Embryonic facial prominence (tissue), 1 donor: ENCODE data around the gene PNKP.

Experiments used
- DNase-seq: peaks from one replicate; pipeline ENCODE4 v3.0.0-alpha.2; 2016; ENCODE audit errors: extremely low spot score

Gene PNKP

GRCh38 chr19:49876422-49877019 lies 9.1 kb upstream of the PNKP start:
- peak; percentile 99 for DNase-seq

DNA sequence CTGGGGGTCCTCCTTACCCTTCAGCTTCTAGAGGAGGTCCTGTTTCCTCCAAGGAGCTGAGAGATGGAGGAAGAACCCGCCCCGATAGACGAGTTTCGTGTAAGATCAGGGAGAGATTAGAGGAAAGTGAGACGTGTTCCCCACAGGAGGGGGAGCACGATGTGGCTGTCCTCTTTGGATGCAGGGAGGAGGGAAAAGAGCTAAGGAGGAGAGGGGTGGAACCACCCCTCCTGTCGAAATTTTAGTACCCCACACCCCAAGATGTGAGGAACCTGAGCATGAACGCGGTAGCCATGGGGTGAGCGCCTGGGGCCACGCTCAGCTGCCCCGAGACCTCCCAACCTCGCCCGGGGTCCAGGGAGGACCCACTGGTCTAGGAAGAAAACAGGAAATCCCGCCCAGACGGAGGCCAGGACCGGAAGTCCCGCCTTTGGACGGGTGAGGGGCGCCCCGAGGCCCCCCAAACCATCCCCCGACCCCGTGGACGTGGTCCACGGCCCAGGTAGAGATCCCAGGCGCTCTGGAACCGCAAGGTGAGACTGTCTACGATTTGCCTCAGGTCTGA lies 8.6 kb upstream of the PNKP start:
- peak; percentile 53 for DNase-seq

GRCh38 chr19:49875177-49875576 lies 7.8 kb upstream of the PNKP start:
- no peak for DNase-seq

DNA sequence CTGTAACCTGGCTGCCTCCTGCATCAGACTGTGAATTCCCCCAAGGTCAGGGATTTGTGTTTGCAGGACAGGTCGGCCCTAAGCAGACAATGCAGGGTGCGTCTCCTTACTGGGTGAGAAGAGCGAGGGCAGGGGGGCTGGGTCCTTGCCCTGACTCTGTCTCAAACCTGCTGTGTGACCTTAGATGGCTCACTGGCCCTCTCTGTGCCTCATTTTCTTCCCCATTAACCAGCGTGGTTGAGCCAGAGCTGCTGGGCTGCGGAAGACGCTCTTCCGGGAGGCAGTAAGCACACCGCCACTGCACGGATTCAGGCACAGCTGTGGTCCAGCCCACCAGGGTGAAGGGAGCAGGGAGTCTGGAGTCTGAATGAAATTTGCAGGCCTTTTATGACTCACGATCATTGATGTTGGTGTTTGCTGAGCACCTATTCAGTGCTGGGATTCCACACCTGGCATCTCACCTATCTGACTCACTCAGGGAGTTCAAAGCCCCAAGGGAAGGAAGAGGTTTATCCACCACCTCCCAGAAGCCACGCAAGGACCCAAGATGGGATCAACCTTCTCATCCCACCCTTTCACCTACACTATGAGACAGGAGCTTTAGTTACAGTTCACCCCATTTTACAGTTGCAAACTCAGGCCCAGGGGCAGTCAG lies 7.3 kb upstream of the PNKP start:
- DNase-seq = no peak

DNA sequence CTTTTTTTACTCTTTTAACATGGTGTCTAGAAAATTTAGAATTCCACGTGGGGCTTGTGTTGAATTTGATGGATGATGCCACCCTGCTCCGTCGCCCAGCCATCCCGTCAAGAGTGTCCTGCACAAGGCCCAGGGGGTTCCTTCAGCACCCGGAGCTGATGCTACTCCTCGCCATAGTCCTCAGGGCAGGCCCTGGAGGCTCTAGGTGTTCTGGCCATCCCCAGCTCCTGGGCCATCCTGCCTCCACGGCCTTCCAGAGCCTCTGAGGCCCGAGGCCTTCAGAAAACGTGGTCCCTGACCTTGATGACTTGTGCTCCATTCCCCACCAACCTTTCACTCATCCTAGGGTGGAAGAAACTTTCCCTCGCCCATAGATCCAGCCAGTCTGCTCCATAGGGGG lies 6.5 kb upstream of the PNKP start:
- DNase-seq = no peak

GRCh38 chr19:49873129-49873521 lies 5.7 kb upstream of the PNKP start:
- no peak for DNase-seq

DNA sequence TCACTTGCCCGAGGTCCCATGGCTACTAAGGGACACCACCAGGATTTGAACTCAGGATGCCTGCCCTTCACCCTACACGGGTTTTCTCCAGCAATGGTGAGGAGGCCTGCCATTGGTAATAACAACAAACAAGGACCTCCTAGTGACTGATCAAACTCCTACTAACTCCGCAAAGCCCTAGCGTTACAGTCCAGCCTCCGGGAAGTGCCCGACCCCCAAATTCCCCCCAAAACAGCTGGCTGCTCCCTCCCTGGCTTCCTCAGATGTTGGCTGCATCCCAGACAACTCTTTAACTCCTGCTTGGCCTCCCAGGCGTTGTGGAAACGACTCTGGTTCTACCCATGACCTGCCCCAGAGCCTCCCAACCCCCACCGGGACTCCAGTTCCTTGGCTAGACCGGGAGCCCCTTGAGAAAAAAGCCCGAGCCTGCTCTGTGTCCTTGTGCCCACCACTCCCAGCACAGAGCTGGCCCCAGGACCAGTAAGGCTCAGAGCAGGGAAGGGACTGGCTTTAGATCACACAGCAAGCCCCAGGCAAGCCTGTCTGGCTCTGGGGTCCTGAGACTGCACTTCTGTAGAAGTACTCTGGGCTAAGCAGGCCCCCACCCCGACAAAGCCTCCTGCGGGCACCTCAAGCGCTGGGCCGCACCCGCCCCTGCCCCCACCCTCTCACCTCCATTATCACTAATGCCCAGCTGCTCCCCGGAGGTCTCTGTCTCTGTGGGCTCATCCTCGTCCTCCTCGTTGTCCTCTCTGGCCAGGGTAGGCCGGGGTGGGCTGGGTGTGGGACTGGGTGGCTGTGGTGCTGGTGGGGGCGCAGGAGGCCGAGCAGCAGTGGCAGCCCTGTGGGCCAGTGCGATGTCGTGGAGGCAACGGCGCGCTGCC lies 5.1 kb upstream of the PNKP start:
- DNase-seq = no peak

GRCh38 chr19:49871349-49871985 lies 4.1 kb upstream of the PNKP start:
- DNase-seq = no peak

- DNase-seq = no peak
Observed at GRCh38 chr19:49870309-49870901, 3.0 kb upstream of the PNKP start.

DNA sequence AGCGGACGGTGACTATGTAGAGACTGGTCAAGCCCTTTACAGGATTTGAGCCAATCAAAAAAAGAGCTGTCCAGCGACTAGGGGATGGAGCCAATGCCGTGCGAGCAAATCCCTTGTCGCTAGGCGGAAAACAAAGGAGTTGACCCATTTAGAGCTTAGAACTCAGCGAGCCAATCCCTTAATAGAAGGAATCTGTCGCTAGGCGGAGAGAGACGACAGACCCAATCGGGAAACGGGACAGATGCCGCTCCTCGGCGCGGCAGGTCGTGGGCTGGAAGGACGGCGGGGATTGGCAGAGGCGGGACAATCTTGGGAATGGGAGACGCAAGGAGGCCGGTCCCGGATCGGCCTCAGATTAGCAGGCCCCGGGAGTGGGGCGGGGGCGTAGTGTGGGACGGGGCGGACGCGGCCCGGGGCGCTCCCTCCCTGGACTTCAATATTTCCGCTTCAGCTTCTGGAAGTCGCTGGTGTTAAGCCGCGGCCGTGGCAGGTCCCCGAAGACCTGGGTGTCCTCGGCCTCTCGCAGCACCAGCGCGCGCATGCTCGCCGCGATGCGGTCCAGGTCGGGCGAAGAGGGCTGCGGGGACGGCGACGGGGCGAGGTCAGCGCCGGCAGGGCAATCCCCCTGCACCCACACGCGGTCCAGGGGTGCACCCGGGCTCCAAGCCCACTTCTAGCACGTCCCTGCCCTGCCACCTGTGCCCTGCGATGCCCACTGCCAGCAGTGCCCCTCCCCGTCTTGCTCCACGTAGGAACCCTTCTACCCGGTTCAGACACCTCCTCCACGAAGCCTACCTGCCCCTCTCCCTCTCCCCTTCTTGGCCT lies 2.3 kb upstream of the PNKP start:
- peak; percentile 99 for DNase-seq

GRCh38 chr19:49869009-49869483 lies 1.7 kb upstream of the PNKP start:
- DNase-seq = no peak

GRCh38 chr19:49864890-49865289 lies 2.5 kb downstream of the PNKP start:
- DNase-seq = no peak

DNA sequence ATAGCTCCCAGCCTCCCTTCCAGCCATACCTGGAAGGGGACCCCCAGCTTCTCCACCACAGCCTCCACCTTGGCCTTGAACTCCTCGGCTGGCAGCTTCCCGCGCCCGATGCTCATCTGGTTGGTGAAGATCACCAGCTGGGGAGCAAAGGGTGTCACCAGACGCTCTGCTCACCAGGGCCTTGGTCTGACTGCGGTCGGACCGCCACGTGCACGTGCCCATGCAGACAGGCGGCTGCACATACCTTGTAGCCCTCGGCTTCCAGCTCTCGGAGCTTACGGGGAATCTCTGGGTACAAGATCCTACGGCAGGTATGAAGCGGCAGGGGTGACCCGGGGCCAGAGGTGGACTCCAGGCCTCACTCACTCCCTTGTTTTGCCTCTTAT lies 3.4 kb downstream of the PNKP start:
- no peak for DNase-seq

DNA sequence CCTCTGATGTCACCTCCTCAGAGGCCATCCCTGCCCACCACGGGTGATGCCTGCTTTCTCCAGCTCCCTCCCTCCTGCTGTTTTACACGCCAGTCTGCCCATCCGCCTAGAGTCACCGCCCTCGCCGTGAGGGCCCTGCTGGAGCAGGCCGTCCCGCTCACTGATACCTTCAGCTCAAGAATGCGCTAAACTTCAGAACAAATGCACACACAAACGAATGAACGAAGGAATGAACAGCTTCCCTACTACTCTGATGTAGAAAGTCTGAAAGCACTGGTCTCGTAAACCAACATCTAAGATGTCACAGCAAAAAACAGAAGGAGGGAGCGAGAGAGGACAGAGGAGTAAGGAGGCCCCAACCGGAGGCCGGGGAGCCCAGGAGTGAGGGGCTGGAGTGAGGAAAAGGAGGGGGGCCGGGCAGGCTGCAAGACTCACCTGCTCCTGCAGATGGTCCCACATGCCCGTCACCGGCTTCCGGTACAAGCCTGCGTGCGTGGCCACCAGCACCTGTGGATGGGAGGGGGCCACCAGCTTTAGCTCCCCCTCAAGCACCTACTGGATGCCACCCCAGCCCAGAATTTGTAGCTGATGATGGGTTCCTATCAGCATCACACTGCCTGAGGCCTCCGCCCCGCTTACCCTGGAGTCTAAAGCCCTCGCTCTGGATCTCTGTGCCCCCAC lies 4.0 kb downstream of the PNKP start:
- DNase-seq = no peak

- DNase-seq = no peak
Observed at GRCh38 chr19:49862391-49863253, 4.8 kb downstream of the PNKP start.

DNA sequence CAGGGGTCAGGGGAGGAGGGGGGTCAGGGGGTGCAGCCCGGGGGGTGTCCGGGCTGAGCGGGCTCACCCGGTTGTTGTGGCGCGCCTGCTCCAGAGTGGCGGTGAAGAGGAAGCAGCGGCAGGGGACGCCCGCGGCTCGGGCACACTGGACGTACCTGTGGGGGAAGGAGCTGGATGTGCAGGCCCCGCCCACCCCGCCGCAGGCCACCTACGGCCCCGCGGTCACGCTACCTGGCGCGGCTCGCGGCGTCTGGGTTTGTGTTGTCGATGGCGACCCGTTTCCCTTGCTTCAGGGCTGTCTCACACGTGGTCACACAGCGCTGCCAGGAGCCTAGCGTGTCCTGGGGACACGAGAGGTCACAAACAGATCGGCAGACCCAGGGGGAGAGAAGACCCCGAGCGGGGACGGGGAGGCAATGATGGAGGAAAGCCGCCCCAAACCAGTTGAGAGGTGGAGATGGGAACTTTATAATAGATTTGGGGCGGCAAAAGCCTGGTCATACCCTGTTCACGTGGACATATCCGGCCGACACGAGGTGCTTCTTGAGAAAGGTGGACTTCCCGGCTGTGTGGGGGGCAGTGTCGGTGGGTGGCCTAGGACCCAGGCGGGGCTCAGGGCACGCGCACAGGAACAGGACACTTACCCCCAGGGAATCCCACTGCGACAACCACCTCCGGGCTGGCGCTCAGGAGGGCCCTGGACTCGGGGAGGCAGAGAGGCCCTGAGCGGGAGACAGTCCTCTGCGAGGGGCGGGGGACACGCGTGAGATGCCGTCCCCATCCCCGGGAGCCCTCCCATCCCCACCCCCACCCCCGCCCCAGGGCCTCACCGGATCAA lies 5.6 kb downstream of the PNKP start:
- no peak for DNase-seq

- DNase-seq = no peak
Observed at GRCh38 chr19:49861107-49861506, 6.3 kb downstream of the PNKP start.
